HepG2 (cell line): ENCODE measurements around the gene POLRMT. TPM values are rescaled to one million over a fixed set of nuclear protein-coding genes. Genes with fewer than 3 reads are reported as not detected.

ENCODE experiments used
- ATAC-seq: fragments of 200-7000 bp; cut with Tn5 transposase; 3 replicates; pipeline ENCODE4 v1.9.1; 2020; ENCODE audit warnings: mild to moderate bottlenecking, moderate library complexity
- BruUV-seq: library from RNA; stranded (reverse); fragments of 400-500 nt; replicated peaks from 2 replicates; lab custom pipeline; 2021; lab: Mats Ljungman, UMichigan
- CTCF ChIA-PET: fragments of 300-600 bp; formaldehyde crosslinking; extraction: SDS; loops from one replicate; lab custom pipeline; 2021; ENCODE audit warnings: low total read pairs, inconsistent platforms, low intra/inter-chr PET ratio; lab: Yijun Ruan, JAX
- POLR2A ChIA-PET: fragments of 350-600 bp; sonication (Branson Sonifier 250); formaldehyde crosslinking; loops from one replicate; lab custom pipeline; 2020; ENCODE audit warnings: antibody characterized with exemption, inconsistent platforms; lab: Yijun Ruan, JAX
- DNase-seq: peaks from one replicate; pipeline ENCODE4 v3.0.0-alpha.2; 2015; ENCODE audit warnings: low spot score
- FAIRE-seq: peaks from 3 replicates; lab custom pipeline; 2011; peaks lifted over from hg19 to GRCh38; lab: Jason Lieb, UNC
- H2AFZ ChIP-seq: one replicate; pipeline ENCODE4 v1.6.1; 2011; ENCODE audit warnings: low read length, inconsistent platforms
- H3K27ac ChIP-seq: fragments of 300-600 bp; 3 replicates; pipeline ENCODE4 v1.8.0; 2011; ENCODE audit warnings: mixed run types, mild to moderate bottlenecking, mixed read lengths, low read length, inconsistent platforms; ENCODE audit not compliant: insufficient read depth; ENCODE audit errors: extremely low read length
- H3K27me3 ChIP-seq, 2 experiments: fragments of 200-600 bp in 1 of 2; 2 replicates in 1 of 2; 3 replicates in 1 of 2; pipeline versions ENCODE4 v1.6.0 to v1.8.0; 2011; ENCODE audit warnings: low read length in 2 of 2, mild to moderate bottlenecking in 2 of 2, moderate library complexity in 2 of 2, inconsistent platforms in 1 of 2; ENCODE audit not compliant: insufficient read depth in 2 of 2, control insufficient read depth in 1 of 2
- H3K36me3 ChIP-seq, 2 experiments: fragments of 200-600 bp in 1 of 2; replicated peaks in 1 of 2; 2 replicates in 1 of 2; 3 replicates in 1 of 2; pipeline versions ENCODE4 v1.5.1 to v1.8.0; 2011; ENCODE audit warnings: low read length in 2 of 2, inconsistent platforms in 1 of 2; ENCODE audit not compliant: insufficient read depth in 2 of 2, control insufficient read depth in 1 of 2
- H3K4me1 ChIP-seq: 2 replicates; pipeline ENCODE4 v1.5.1; 2012; ENCODE audit warnings: low read length, inconsistent platforms; ENCODE audit not compliant: insufficient read depth
- H3K4me2 ChIP-seq: 2 replicates; pipeline ENCODE4 v1.6.0; 2011; ENCODE audit warnings: low read depth, low read length, inconsistent platforms
- H3K4me3 ChIP-seq, 3 experiments: fragments of 200-600 bp in 1 of 3; sonication (generic), shearing (Covaris generic) in 1 of 3; replicated peaks in 1 of 3; 2 replicates each; pipeline ENCODE4 v1.5.1; 2011 to 2016; ENCODE audit warnings: low read length in 3 of 3, inconsistent platforms in 2 of 3, low read depth in 2 of 3, mild to moderate bottlenecking in 2 of 3, control low read depth in 1 of 3, mixed read lengths in 1 of 3; ENCODE audit not compliant: insufficient read depth in 1 of 3
- H3K79me2 ChIP-seq: one replicate; pipeline ENCODE4 v1.6.1; 2011; ENCODE audit warnings: low read length, inconsistent platforms; ENCODE audit not compliant: insufficient read depth
- H3K9ac ChIP-seq: 2 replicates; pipeline ENCODE4 v1.6.0; 2011; ENCODE audit warnings: mild to moderate bottlenecking, low read depth, low read length, inconsistent platforms; ENCODE audit not compliant: insufficient read depth
- H3K9me3 ChIP-seq: 2 replicates; pipeline ENCODE4 v1.5.1; 2012; ENCODE audit warnings: mild to moderate bottlenecking, low read length
- H4K20me1 ChIP-seq: 2 replicates; pipeline ENCODE4 v1.6.0; 2011; ENCODE audit warnings: inconsistent platforms, mild to moderate bottlenecking, low read length, moderate library complexity; ENCODE audit not compliant: insufficient read depth
- AKAP8 ChIP-seq: sonication (generic); formaldehyde crosslinking; IDR thresholded peaks from 2 replicates; pipeline ENCODE4 v1.5.1; 2020; ENCODE audit warnings: mild to moderate bottlenecking, missing genetic modification reagents
- ATF7-NPFF ChIP-seq: sonication (generic); formaldehyde crosslinking; IDR thresholded peaks from 2 replicates; pipeline ENCODE4 v1.8.1; 2023; ENCODE audit warnings: mild to moderate bottlenecking, low read depth, missing genetic modification reagents, moderate library complexity
- GABPB1 ChIP-seq: IDR thresholded peaks from 2 replicates; pipeline ENCODE4 v1.6.1; 2016; ENCODE audit warnings: mild to moderate bottlenecking, missing genetic modification reagents, moderate library complexity, missing compliant biosample characterization
- GLI4 ChIP-seq: sonication (generic); formaldehyde crosslinking; IDR thresholded peaks from 2 replicates; pipeline ENCODE4 v1.5.1; 2020; ENCODE audit warnings: missing genetic modification reagents, mild to moderate bottlenecking, moderate library complexity, borderline replicate concordance
- MZF1 ChIP-seq: sonication (generic); formaldehyde crosslinking; IDR thresholded peaks from 2 replicates; pipeline ENCODE4 v1.8.1; 2023; ENCODE audit warnings: mild to moderate bottlenecking, missing genetic modification reagents, borderline replicate concordance
- NCOA2 ChIP-seq: sonication (generic); formaldehyde crosslinking; IDR thresholded peaks from 2 replicates; pipeline ENCODE4 v1.8.0; 2022; ENCODE audit warnings: inconsistent platforms
- PATZ1 ChIP-seq: sonication (generic); formaldehyde crosslinking; IDR thresholded peaks from 2 replicates; pipeline ENCODE4 v1.4.0; 2020; ENCODE audit warnings: missing genetic modification reagents
- PBX3 ChIP-seq: sonication (generic); formaldehyde crosslinking; IDR thresholded peaks from 2 replicates; pipeline ENCODE4 v1.8.1; 2023; ENCODE audit warnings: missing genetic modification reagents, inconsistent platforms, borderline replicate concordance
- STAG1 ChIP-seq: sonication (generic); formaldehyde crosslinking; IDR thresholded peaks from 2 replicates; pipeline ENCODE4 v1.4.0; 2020; ENCODE audit warnings: missing genetic modification reagents
- ZBTB33 ChIP-seq: sonication (generic); formaldehyde crosslinking; IDR thresholded peaks from 2 replicates; pipeline ENCODE4 v1.4.0; 2020; ENCODE audit warnings: missing genetic modification reagents
- ZNF263 ChIP-seq: sonication (generic); formaldehyde crosslinking; IDR thresholded peaks from 2 replicates; pipeline ENCODE4 v1.4.0; 2020; ENCODE audit warnings: missing genetic modification reagents
- ZNF264 ChIP-seq: sonication (generic); formaldehyde crosslinking; IDR thresholded peaks from 2 replicates; pipeline ENCODE4 v1.4.0; 2020; ENCODE audit warnings: missing genetic modification reagents
- ZNF382 ChIP-seq: sonication (generic); formaldehyde crosslinking; IDR thresholded peaks from 2 replicates; pipeline ENCODE4 v1.5.0; 2020; ENCODE audit warnings: missing genetic modification reagents, mild to moderate bottlenecking, borderline replicate concordance
- ZNF530 ChIP-seq: sonication (generic); formaldehyde crosslinking; IDR thresholded peaks from 2 replicates; pipeline ENCODE4 v1.5.0; 2020; ENCODE audit warnings: low read depth, mild to moderate bottlenecking, missing genetic modification reagents
- ZNF773 ChIP-seq: sonication (generic); formaldehyde crosslinking; IDR thresholded peaks from 2 replicates; pipeline ENCODE4 v1.4.0; 2020; ENCODE audit warnings: missing genetic modification reagents, borderline replicate concordance
- WGBS: methylation state at CpG from one replicate; pipeline ENCODE4 v1.1.6; 2017; ENCODE audit warnings: low lambda C conversion rate; 5-methylcytosine and 5-hydroxymethylcytosine counted together
- in situ Hi-C: cut with HindIII; loops from 2 replicates; pipeline ENCODE4 v1.10.0; 2017; ENCODE audit warnings: low pct_unique_long_range_greater_than_20kb; ENCODE audit not compliant: extremely low pct_ligation_motif_present
- intact Hi-C: fragments of 100-400 bp; cut with micrococcal nuclease; formaldehyde crosslinking; loops from one replicate; pipeline ENCODE4 v1.10.0; 2022; ENCODE audit not compliant: unreplicated experiment
- polyA plus RNA-seq, 8 experiments: library from polyadenylated mRNA; depleted of rRNA in 3 of 8; stranded (reverse) in 7 of 8; unstranded in 1 of 8; fragments of >200 nt; fragmentation: Illumina TruSeq in 4 of 8; extraction: Trizol in 4 of 8; gene quantifications; 2 replicates each; pipeline versions ENCODE4 v1.2.1 to v1.2.3, GENCODE V29; 2011 to 2016; ENCODE audit warnings: low read depth in 4 of 8, missing spikeins in 1 of 8, mixed read lengths in 1 of 8; ENCODE audit not compliant: insufficient read depth in 1 of 8
- total RNA-seq, 5 experiments: library from RNA; depleted of rRNA; stranded (reverse); fragments of >200 nt; fragmentation: Illumina TruSeq; extraction: Trizol; gene quantifications; 2 replicates each; pipeline ENCODE4 v1.2.3, GENCODE V29; 2016; ENCODE audit warnings: low read depth in 1 of 5

Gene POLRMT
- total and polyA plus RNA-seq, 2 of the 13 experiments (the other 11 are each of a cell fraction or from before 2014, with no cell fraction given) = 78.0 to 101 TPM

GRCh38 chr19:575527-576506 lies 57.5 kb downstream of the POLRMT start:
- H3K9me3 ChIP-seq = no peaks in the 10 kb centered on the region
- peak overlapping the region; percentile 76; the same call in 1 of the 2 replicates for H3K9ac ChIP-seq
- intact Hi-C loops = no loop called here
- H3K36me3 ChIP-seq = peaks cover 23 to 24% of the 10 kb centered on the region in 2 experiments; a peak in 4 of 5 replicates
- ChIA-PET CTCF (interaction anchor here (1.1 kb wide), 1 partner anchor 12 kb away, joined by 3 read pairs; no protein-coding TSS in a partner anchor), POLR2A (interaction anchor here (0.6 to 3.1 kb wide), 6 partner anchors 8 to 164 kb away, joined by 3 to 13 read pairs (median 6); no protein-coding TSS in a partner anchor)
- peaks cover 74% of the 10 kb centered on the region for H3K79me2 ChIP-seq
- no peak overlapping the region for H2AFZ ChIP-seq
- no TSS peak for BruUV-seq
- no peak overlapping the region for H3K27ac ChIP-seq
- ATAC-seq = no peak
- peaks cover 74% of the 10 kb centered on the region for H4K20me1 ChIP-seq
- peak overlapping the region; percentile 90 to 99 (median 96); a peak in 5 of 6 replicates for H3K4me3 ChIP-seq
- no peaks in the 10 kb centered on the region; a peak in 1 of 5 replicates for H3K27me3 ChIP-seq
- in situ Hi-C loops = no loop called here
- WGBS = 85% methylated on average over 14 of the region's 38 CpGs
- H3K4me2 ChIP-seq = peak overlapping the region; percentile 93
- no peak for FAIRE-seq
- H3K4me1 ChIP-seq = peaks cover 16% of the 10 kb centered on the region
- no peak for DNase-seq
- TF ChIP-seq NCOA2 (no peak), PATZ1 (CRISPR knock-in tag) (0 out of 2 replicates have a peak, but pooled peaks have one; percentile 7), ZNF382 (CRISPR knock-in tag) (no peak), AKAP8 (peak; percentile 77; the same call in 1 of the 2 replicates), GLI4 (CRISPR knock-in tag) (no peak), ZNF263 (CRISPR knock-in tag) (peak; percentile 20; the same call in 1 of the 2 replicates), STAG1 (no peak), ZNF773 (CRISPR knock-in tag) (no peak), ATF7-NPFF (CRISPR knock-in tag) (no peak), ZNF264 (CRISPR knock-in tag) (no peak), MZF1 (CRISPR knock-in tag) (no peak), GABPB1 (CRISPR knock-in tag) (peak; percentile 10; the same call in 1 of the 2 replicates), PBX3 (CRISPR knock-in tag) (no peak), ZNF530 (CRISPR knock-in tag) (no peak), ZBTB33 (CRISPR knock-in tag) (peak; percentile 69; the same call in 1 of the 2 replicates)
